Skeletal muscle cell (primary cell): ENCODE measurements around the gene TTC39C.
"Not testable (repeated sequence)": the region's sequence is repeated elsewhere in the genome, so short reads cannot be mapped to it uniquely, and the experiment has no call there.

Experiments used
- DNase-seq: peaks from one replicate; pipeline ENCODE4 v3.0.0-alpha.2; 2010; ENCODE audit warnings: low read depth
- H3K4me3 ChIP-seq: 2 replicates; pipeline ENCODE4 v1.5.1; 2011; ENCODE audit warnings: low read depth, mild to moderate bottlenecking, control low read depth, low read length, moderate library complexity

Gene TTC39C

DNA sequence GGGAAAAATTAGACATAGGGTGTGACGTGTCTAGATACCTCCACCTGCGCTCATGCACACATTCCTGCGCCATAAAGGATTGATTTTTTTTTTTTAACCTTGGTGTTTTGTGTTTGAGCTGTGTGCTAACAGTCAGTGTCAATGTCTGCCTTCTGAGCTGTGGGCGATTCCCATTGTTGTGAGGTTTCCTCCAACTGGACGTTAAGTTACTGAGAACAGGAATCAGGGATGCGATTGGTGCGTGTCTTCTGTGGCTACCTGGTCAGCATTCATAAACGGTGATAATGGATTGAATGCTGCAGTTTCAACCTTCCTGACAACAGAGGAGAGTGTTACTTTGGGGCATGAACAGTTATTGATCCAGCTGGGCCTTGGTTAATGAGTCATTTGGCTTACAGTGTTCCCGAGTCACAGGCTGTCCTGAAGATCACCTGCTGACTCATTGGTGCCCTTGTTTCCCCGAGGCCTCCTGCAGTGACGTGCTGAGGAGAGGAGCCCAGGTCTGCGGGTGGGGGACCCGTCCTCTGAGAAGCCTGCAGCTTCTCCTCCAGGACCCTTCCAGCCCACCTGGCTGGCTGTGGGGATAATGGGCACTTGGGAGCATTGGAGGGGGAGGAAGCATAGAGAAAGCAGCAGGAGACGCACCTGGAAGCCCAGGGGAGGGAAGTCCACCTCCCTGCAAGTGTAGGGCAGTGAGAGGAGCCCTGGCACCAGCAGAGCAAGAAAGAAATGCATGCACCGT lies 98.5 kb downstream of the TTC39C start:
- H3K4me3 ChIP-seq: no peak overlapping the region
- peak; percentile 41 for DNase-seq

GRCh38 chr18:24114924-24115549 lies 100.5 kb downstream of the TTC39C start:
- H3K4me3 ChIP-seq: no peak overlapping the region
- DNase-seq: no peak

GRCh38 chr18:24115628-24116027 lies 101.1 kb downstream of the TTC39C start:
- no peak overlapping the region for H3K4me3 ChIP-seq
- DNase-seq: no peak

DNA sequence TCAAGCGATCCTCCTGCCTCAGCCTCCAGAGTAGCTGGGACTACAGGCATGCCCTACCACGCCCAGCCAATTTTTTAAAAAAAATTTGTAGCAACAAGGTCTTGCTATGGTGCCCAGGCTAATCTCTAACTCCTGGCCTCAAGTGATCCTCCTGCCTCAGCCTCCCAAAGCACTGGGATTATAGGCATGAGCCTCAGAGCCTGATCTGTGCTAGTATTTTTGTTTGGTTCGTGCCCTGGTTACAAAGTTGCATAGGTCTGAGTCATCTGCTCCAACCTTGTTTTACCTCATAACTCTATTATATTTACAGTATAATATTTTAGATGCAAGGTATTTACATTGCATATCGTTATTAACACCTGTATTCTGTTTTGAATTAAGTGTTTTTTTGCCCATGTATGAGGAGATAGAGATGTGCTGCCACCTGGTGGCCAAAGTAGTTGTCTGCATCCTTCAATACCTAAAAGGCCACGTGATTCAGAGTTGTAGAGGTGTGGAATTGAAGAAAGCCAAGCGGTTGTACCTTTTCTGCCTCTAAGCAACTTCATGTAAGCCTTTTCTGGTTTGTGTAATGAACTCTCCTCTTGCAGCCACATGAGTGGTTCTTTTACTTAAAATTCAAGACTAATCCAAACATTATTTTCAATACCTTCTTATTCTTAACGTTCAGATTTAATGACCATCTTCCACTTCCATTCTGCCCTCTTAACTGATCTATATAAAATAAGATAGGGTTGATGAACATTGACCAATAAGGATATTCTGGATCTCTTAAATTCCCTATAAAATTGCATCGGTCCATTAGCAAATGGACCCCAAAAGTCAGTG lies 104.4 kb downstream of the TTC39C start:
- no peak overlapping the region for H3K4me3 ChIP-seq
- DNase-seq: peak; percentile 14

- no peak overlapping the region for H3K4me3 ChIP-seq
- no peak for DNase-seq
Measured at GRCh38 chr18:24120676-24121075, 106.1 kb downstream of the TTC39C start.

DNA sequence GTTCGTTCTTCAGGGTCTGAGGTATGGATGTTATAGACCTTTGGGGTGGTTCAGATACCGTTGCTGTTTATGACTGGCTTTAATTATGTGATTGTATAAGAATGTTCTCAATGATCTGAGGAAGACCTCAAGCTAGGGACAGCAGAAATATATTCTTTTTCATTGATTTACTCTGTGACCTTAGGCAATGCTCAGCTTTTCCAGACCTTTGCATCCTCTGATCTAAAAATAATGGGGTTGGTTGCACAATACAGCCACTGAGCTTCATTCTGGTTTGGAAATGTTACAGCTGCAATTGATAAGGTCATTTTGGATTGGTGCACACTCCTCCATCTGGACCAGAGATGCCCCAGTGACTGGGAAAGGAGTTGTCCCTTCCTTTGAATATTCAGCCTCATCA lies 107.1 kb downstream of the TTC39C start:
- no peak overlapping the region for H3K4me3 ChIP-seq
- DNase-seq: no peak

DNA sequence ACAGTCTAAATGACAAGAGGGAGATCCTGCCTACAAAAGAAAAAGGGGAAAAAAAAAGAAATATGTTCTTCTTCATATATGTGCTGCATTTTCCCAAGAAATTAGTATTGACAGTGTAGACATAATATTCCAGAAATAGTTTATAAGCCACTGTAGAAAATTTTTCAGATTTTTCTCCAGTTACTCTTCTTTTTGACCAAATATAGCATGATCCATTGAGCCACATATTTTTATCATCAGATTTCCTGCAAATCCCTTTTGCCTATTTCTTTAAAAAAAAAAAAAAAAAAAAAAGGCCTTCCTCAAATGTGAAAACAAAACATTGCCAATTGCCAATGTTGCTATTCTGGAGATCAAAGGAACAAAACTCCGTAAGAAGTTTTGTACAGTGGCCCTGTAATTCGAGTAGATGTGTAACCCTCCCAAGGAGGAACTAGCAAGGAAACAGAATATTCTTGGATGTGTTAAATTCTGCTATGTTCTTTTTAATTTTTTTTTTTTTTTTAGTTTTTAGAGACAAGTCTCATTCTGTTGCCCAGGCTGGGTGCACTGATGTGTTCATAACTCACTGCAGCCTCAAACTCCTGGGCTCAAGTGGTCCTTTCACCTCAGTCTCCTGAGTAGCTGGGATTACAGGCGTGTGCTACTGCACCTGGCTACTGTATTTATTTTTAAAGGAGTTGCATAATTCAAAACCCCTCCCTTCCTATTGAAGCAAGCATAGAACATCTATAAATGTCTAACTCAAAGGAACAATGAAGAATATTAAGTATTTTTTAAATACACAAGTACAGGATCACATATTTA lies 111.8 kb downstream of the TTC39C start:
- no peak for DNase-seq

GRCh38 chr18:24127735-24128134 lies 113.2 kb downstream of the TTC39C start:
- no peak for DNase-seq
- no peak overlapping the region for H3K4me3 ChIP-seq

More for the DNA sequence above, 111.8 kb downstream of the TTC39C start:
- no peak overlapping the region for H3K4me3 ChIP-seq

- no peak for DNase-seq
- H3K4me3 ChIP-seq: no peak overlapping the region
Measured at GRCh38 chr18:24128700-24129099, 114.1 kb downstream of the TTC39C start.

GRCh38 chr18:24130494-24130893 lies 115.9 kb downstream of the TTC39C start:
- no peak for DNase-seq

DNA sequence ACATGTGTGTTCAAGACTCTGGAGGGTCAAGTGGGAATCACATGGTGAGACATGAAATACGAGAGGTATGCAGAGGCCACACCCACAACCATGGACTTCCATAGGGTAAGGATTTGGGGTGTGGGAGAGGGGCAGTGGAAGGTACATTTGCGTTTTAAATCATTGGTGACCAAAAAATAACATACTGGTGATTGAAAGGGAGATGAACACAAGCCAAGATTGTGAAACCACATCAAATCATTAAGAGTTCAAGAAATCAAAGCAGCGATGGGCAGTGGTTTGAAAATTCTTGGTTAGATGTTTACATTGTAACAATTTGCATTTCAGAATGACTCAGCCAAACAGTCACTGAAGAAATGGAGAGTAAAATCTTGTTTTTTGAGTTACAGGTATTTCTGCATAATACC lies 122.4 kb downstream of the TTC39C start:
- H3K4me3 ChIP-seq: no peak overlapping the region
- no peak for DNase-seq

More at GRCh38 chr18:24130494-24130893, 115.9 kb downstream of the TTC39C start:
- no peak overlapping the region for H3K4me3 ChIP-seq

DNA sequence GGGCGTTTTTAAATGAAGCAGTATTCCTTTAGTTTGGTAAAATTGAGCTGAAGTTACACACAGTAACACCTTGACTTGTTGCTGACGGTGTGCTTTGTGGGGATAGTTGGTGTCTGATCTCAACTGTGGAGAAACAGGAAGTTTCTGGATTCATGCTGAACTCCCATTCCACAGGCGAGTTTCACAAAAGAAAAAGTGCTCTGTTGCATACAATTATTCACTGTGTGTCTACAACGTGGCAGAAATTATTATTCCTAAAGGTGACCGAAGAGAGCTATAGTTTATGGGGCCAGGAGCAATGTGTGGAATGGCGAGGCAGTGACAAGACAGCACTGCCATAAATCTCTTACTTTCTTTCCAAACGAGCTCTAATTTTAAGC lies 123.8 kb downstream of the TTC39C start:
- peak overlapping the region; percentile 68 for H3K4me3 ChIP-seq

GRCh38 chr18:24138789-24139616 lies 124.4 kb downstream of the TTC39C start, which contains the start of gene CABYR:
Gene CABYR, plus strand, starts transcription at chr18:24139062. Its CDS starts 4,053 bp downstream, at chr18:24143115.
- peak; percentile 66 for DNase-seq
- H3K4me3 ChIP-seq: peak within 1 kb of the TSS; percentile 68

More for the DNA sequence above, 123.8 kb downstream of the TTC39C start:
- DNase-seq: no peak

DNA sequence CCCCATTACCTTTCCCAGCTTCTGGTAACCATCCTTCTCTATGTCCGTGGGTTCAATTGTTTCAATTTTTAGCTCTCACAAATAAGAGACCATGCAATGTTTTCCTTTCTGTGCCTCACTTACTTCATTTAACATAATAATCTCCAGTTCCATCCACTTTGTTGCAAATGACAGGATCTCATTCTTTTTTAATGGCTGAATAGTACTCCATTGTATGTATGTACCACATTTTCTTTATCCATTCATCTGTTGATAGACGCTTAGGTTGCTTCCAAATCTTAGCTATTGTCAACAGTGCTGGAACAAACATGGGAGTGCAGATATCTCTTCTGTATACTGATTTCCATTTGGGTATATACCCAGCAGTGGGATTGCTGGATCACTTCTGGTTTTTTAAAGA lies 126.1 kb downstream of the TTC39C start:
- no peak for DNase-seq
- H3K4me3 ChIP-seq: no peak overlapping the region

DNA sequence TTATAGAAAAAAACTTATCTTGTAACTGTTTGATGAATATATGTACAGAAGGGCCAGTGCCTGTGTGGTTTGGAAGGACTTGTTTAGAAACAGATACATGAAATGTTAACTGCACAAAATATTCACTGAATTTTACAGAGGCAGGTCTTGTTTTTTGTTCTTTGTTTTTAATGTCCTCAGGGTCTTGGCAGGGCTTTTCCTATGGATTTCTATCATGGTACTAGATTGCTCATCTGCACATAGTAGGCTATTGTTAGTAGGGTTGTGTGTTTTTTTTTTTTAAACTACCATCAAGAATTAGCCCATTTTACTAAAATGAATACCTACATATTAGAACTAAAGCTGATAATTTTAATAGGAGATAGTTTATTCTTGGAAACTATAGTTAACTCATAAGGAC lies 127.8 kb downstream of the TTC39C start:
- DNase-seq: no peak
- no peak overlapping the region for H3K4me3 ChIP-seq

- H3K4me3 ChIP-seq, DNase-seq: not testable (repeated sequence)
Measured at GRCh38 chr18:24149591-24149990, 135.0 kb downstream of the TTC39C start.

- no peak overlapping the region for H3K4me3 ChIP-seq
- no peak for DNase-seq
Measured at GRCh38 chr18:24153397-24153796, 138.8 kb downstream of the TTC39C start.

DNA sequence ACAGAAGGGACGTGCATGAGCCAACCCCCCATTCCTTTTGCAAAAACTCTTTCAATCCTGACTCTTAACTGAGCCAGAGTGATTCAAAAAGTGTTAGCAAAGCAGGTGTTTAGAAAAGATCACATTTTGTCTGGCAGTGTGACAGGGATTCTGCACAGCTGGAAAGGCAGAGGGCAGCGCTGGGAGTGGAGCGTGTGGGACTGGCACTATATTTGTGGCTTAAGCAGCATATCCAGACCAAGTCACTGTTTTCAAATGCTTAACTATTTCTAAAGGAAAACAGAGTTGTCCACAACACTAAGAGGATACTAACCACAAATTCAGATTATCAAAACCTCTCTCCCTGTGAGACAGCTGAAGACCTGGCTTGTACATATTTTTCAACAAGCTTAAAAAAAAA lies 143.3 kb downstream of the TTC39C start:
- peak; percentile 9 for DNase-seq
- H3K4me3 ChIP-seq: no peak overlapping the region

GRCh38 chr18:24160086-24160485 lies 145.5 kb downstream of the TTC39C start:
- no peak overlapping the region for H3K4me3 ChIP-seq
- no peak for DNase-seq
